Heart left ventricle (tissue), 16 donors: ENCODE measurements around the gene IQCH. TPM values are rescaled to one million over a fixed set of nuclear protein-coding genes. Genes with fewer than 3 reads are reported as not detected.

Experiments
- ATAC-seq, 4 donors: fragments of 200-7000 bp; cut with Tn5 transposase; one replicate each; pipeline ENCODE4 v1.9.1; 2020 to 2022; ENCODE audit warnings: moderate library complexity in 4 of 4, mild to moderate bottlenecking in 3 of 4, moderate number of reproducible peaks in 1 of 4
- DNase-seq, 5 donors: peaks; one replicate each; pipeline ENCODE4 v3.0.0-alpha.2; 2020
- H3K27ac ChIP-seq, 12 donors: fragments of 200-600 bp; sonication (generic) in 4 of 12; one replicate each; pipeline versions ENCODE4 v1.5.0 to v1.8.0; 2016 to 2022; ENCODE audit warnings: mild to moderate bottlenecking in 2 of 12
- H3K27me3 ChIP-seq, 9 donors: fragments of 200-600 bp; sonication (generic) in 2 of 9; one replicate each; pipeline versions ENCODE4 v1.5.1 to v1.8.0; 2016 to 2022; ENCODE audit warnings: mild to moderate bottlenecking in 3 of 9
- H3K36me3 ChIP-seq, 9 donors: fragments of 200-600 bp; sonication (generic) in 2 of 9; one replicate each; pipeline versions ENCODE4 v1.5.0 to v1.8.0; 2018 to 2022; ENCODE audit warnings: mild to moderate bottlenecking in 2 of 9
- H3K4me1 ChIP-seq, 12 donors: fragments of 200-600 bp; sonication (generic) in 4 of 12; one replicate each; pipeline versions ENCODE4 v1.5.0 to v1.8.0; 2016 to 2022; ENCODE audit warnings: mild to moderate bottlenecking in 3 of 12
- H3K4me3 ChIP-seq, 12 donors: fragments of 200-600 bp; sonication (generic) in 4 of 12; one replicate each; pipeline versions ENCODE4 v1.5.0 to v1.8.0; 2017 to 2022; ENCODE audit warnings: mild to moderate bottlenecking in 9 of 12, moderate library complexity in 4 of 12
- H3K9me3 ChIP-seq, 12 donors: fragments of 200-600 bp; sonication (generic) in 4 of 12; one replicate each; pipeline versions ENCODE4 v1.5.0 to v1.8.0; 2016 to 2022; ENCODE audit warnings: mild to moderate bottlenecking in 1 of 12
- CTCF ChIP-seq, 12 donors: fragments of 200-600 bp; sonication (generic) in 4 of 12; IDR thresholded peaks; one replicate each; pipeline versions ENCODE4 v1.5.0 to v1.8.0; 2018 to 2022; ENCODE audit warnings: antibody characterized with exemption in 12 of 12, mild to moderate bottlenecking in 5 of 12
- POLR2A ChIP-seq, 2 donors: fragments of 450-650 bp; IDR thresholded peaks; one replicate each; pipeline ENCODE4 v1.6.1; 2017; ENCODE audit warnings: antibody characterized with exemption in 2 of 2, mild to moderate bottlenecking in 2 of 2, moderate library complexity in 2 of 2
- WGBS, 4 donors: extraction: QIAGEN DNeasy Blood & Tissue Kit in 2 of 4; methylation state at CpG; one replicate each; pipeline versions ENCODE4 v1.1.5 to v1.1.7; 2013 to 2018; 5-methylcytosine and 5-hydroxymethylcytosine counted together
- intact Hi-C, 10 donors: fragments of 100-400 bp; cut with DNase I; formaldehyde crosslinking; loops; one replicate each; pipeline versions ENCODE4 v1.11.1 to v1.14.2; 2022
- polyA plus RNA-seq, 2 donors: library from polyadenylated mRNA; stranded (reverse); fragments of 200-250 nt; gene quantifications; one replicate each; pipeline ENCODE4 v1.2.3, GENCODE V29; 2013
- total RNA-seq, 9 donors: library from RNA; depleted of rRNA in 2 of 9; stranded (reverse); fragments of >200 nt in 2 of 9; fragmentation: NEBNext Ultra II Directional in 3 of 9; extraction: Animal tissue kit (Norgen Biotek cat#: 25700) in 3 of 9; gene quantifications; one replicate each; pipeline versions ENCODE4 v1.1.0 to v1.2.4, GENCODE V29; 2016 to 2023
- donor health status: ischemic (EF 13 %, LVEDD 7.1; RV severe dilation, severe dysfunction).
- donor health status: healthy with polysubstance abuse.
- donor health status: DM: no; HTN: yes; CAD: no.
- donor health status: DM: no; HTN: no; CAD: no.
- donor health status: ischemic (EF 25% LVEDD 6.9; RV normal size, moderate dysfunction).
- donor health status: ischemic (EF 25% LVEDD 5.7; RV mildly dilated, moderate dysfunction).
- donor health status: healthy.
- donor health status: DM: yes; HTN: yes; CAD: no.
- donor health status: ischemic (EF 35%, LVEDD 5.7; RV mildly dilated, moderate dysfunction).
- donor health status: nonischemic (EF 11% LVEDD 7.7; RV severe dilation, severe dysfunction).
- donor health status: DM: yes; HTN: yes; CAD: no.
- donor health status: PGD.
- donor health status: ischemic (EF 29% LVEDD 5.4; RV normal size, mild dysfunction).
- donor health status: nonischemic (EF 23%, LVEDD 6.1; RV moderate dilation, normal function).

The IQCH gene
- total and polyA plus RNA-seq, 11 donors, result 0.11 to 3.3 (median 1.4) TPM

- DNase-seq (no peak), ATAC-seq (no peak)
- Histone ChIP-seq H3K27me3 (no peaks in the 10 kb centered on the region), H3K36me3 (no peaks in the 10 kb centered on the region), H3K4me3 (no peak overlapping the region), H3K9me3 (no peaks in the 10 kb centered on the region), H3K27ac (no peak overlapping the region), H3K4me1 (peaks cover 0 to 13% (median 0%) of the 10 kb centered on the region in 12 donors)
- TF ChIP-seq CTCF (IDR thresholded peaks at IDR 0.05) (no peak), POLR2A (IDR thresholded peaks at IDR 0.05) (no peak)
- intact Hi-C loops, result no loop called here
- WGBS, 4 donors, result 81 to 83% (median 81%) methylated on average over 9 of the region's 9 CpGs
Observed at GRCh38 chr15:67394873-67395639, 140.5 kb downstream of the IQCH start.

- Histone ChIP-seq H3K36me3 (no peaks in the 10 kb centered on the region), H3K27ac (no peak overlapping the region), H3K4me1 (peaks cover 0 to 13% (median 0%) of the 10 kb centered on the region in 12 donors), H3K27me3 (no peaks in the 10 kb centered on the region), H3K4me3 (no peak overlapping the region), H3K9me3 (no peaks in the 10 kb centered on the region)
- WGBS, 4 donors, result 64 to 74% (median 71%) methylated on average over 5 of the region's 5 CpGs
- TF ChIP-seq CTCF (IDR thresholded peaks at IDR 0.05), result no peak
- no peak for TF ChIP-seq POLR2A (IDR thresholded peaks at IDR 0.05)
- no peak for DNase-seq
- intact Hi-C loops, result no loop called here
- peak in 1 of 4 donors; percentile 34 for ATAC-seq
Observed at GRCh38 chr15:67396114-67396513, 141.5 kb downstream of the IQCH start.

GRCh38 chr15:67397139-67397538 is 142.6 kb downstream of the IQCH start:
- intact Hi-C loops, result no loop called here
- no peak overlapping the region for H3K4me3 ChIP-seq
- no peaks in the 10 kb centered on the region for H3K27me3 ChIP-seq
- no peaks in the 10 kb centered on the region for H3K36me3 ChIP-seq
- no peaks in the 10 kb centered on the region for H3K9me3 ChIP-seq
- WGBS, 4 donors, result 73 to 92% (median 84%) methylated on average over 1 of the region's 1 CpG
- TF ChIP-seq POLR2A (IDR thresholded peaks at IDR 0.05) (no peak), CTCF (IDR thresholded peaks at IDR 0.05) (peak in 1 of 12 donors; percentile 10)
- ATAC-seq, result no peak
- peaks cover 0 to 13% (median 0%) of the 10 kb centered on the region in 12 donors for H3K4me1 ChIP-seq
- H3K27ac ChIP-seq, result no peak overlapping the region
- no peak for DNase-seq

- no peak for TF ChIP-seq CTCF (IDR thresholded peaks at IDR 0.05)
- no peak for TF ChIP-seq POLR2A (IDR thresholded peaks at IDR 0.05)
- H3K4me1 ChIP-seq, result peaks cover 0 to 13% (median 0%) of the 10 kb centered on the region in 12 donors
- H3K36me3 ChIP-seq, result no peaks in the 10 kb centered on the region
- H3K27ac ChIP-seq, result no peak overlapping the region
- intact Hi-C loops, result no loop called here
- no peaks in the 10 kb centered on the region for H3K27me3 ChIP-seq
- WGBS, 4 donors, result 86 to 90% (median 89%) methylated on average over 4 of the region's 4 CpGs
- DNase-seq (no peak), ATAC-seq (no peak)
- H3K9me3 ChIP-seq, result no peaks in the 10 kb centered on the region
- H3K4me3 ChIP-seq, result no peak overlapping the region
Observed at GRCh38 chr15:67399925-67400324, 145.3 kb downstream of the IQCH start.
